Colonic mucosa (tissue), 4 donors: ENCODE measurements around the gene RNF149. TPM values are rescaled to one million over a fixed set of nuclear protein-coding genes. Genes with fewer than 3 reads are reported as not detected.

Experiments
- DNase-seq: peaks from one replicate; pipeline ENCODE4 v3.0.0-alpha.2; 2020
- H3K27ac ChIP-seq: fragments of 200-600 bp; one replicate; pipeline ENCODE4 v1.8.0; 2021
- H3K27me3 ChIP-seq: fragments of 200-600 bp; one replicate; pipeline ENCODE4 v1.8.0; 2021
- H3K36me3 ChIP-seq: fragments of 200-600 bp; one replicate; pipeline ENCODE4 v1.8.0; 2021
- H3K4me1 ChIP-seq: fragments of 200-600 bp; one replicate; pipeline ENCODE4 v1.8.0; 2021; ENCODE audit warnings: mild to moderate bottlenecking
- H3K4me3 ChIP-seq: fragments of 200-600 bp; one replicate; pipeline ENCODE4 v1.8.0; 2021
- H3K9ac ChIP-seq, 2 donors: one replicate each; pipeline ENCODE4 v1.7.0; 2013; ENCODE audit warnings: control low read depth in 2 of 2, low read depth in 2 of 2, low read length in 2 of 2
- H3K9me3 ChIP-seq: fragments of 200-600 bp; one replicate; pipeline ENCODE4 v1.8.0; 2021
- CTCF ChIP-seq: fragments of 200-600 bp; IDR thresholded peaks from one replicate; pipeline ENCODE4 v1.8.0; 2022; ENCODE audit warnings: antibody characterized with exemption, mild to moderate bottlenecking
- intact Hi-C: fragments of 100-400 bp; cut with DNase I; formaldehyde crosslinking; loops from one replicate; pipeline ENCODE4 v1.14.1; 2022
- total RNA-seq, 2 donors: library from RNA; stranded (reverse); fragmentation: NEBNext Ultra II Directional in 1 of 2; extraction: Animal tissue kit (Norgen Biotek cat#: 25700) in 1 of 2; gene quantifications; one replicate each; pipeline ENCODE4 v1.2.1, GENCODE V29; 2021
- donor health status: healthy.
- donor health status: DM: no; HTN: no; CAD: no.
- donor health status: DM: no; HTN: no; CAD: no.

The RNF149 gene
- total RNA-seq, 2 donors from 2014 or later: 39.6 to 54.8 TPM

- no peak overlapping the region for H3K4me3 ChIP-seq
- H3K4me1 ChIP-seq: no peaks in the 10 kb centered on the region
- no peak overlapping the region for H3K27ac ChIP-seq
- no peaks in the 10 kb centered on the region for H3K36me3 ChIP-seq
- intact Hi-C loops: no loop called here
- no peaks in the 10 kb centered on the region for H3K9me3 ChIP-seq
- DNase-seq: no peak
- TF ChIP-seq CTCF: no peak
- no peaks in the 10 kb centered on the region for H3K27me3 ChIP-seq
- no peak overlapping the region for H3K9ac ChIP-seq
These were observed 13.6 kb downstream of the RNF149 start for GRCh38 chr2:101294861-101295260.

- intact Hi-C loops: no loop called here
- Histone ChIP-seq H3K27me3 (no peaks in the 10 kb centered on the region), H3K4me3 (no peak overlapping the region), H3K9ac (no peak overlapping the region), H3K36me3 (no peaks in the 10 kb centered on the region), H3K9me3 (no peaks in the 10 kb centered on the region), H3K4me1 (no peaks in the 10 kb centered on the region), H3K27ac (no peak overlapping the region)
- DNase-seq: no peak
- TF ChIP-seq CTCF: no peak
These were observed 15.0 kb downstream of the RNF149 start for GRCh38 chr2:101293544-101293943.

GRCh38 chr2:101291973-101292372, 16.5 kb downstream of the RNF149 start:
- TF ChIP-seq CTCF: no peak
- H3K4me1 ChIP-seq: no peaks in the 10 kb centered on the region
- H3K9me3 ChIP-seq: no peaks in the 10 kb centered on the region
- H3K36me3 ChIP-seq: peaks cover 4% of the 10 kb centered on the region
- H3K4me3 ChIP-seq: no peak overlapping the region
- no peaks in the 10 kb centered on the region for H3K27me3 ChIP-seq
- intact Hi-C loops: no loop called here
- no peak overlapping the region for H3K27ac ChIP-seq
- DNase-seq: no peak
- no peak overlapping the region for H3K9ac ChIP-seq

- intact Hi-C loops: no loop called here
- peaks cover 11% of the 10 kb centered on the region for H3K36me3 ChIP-seq
These were observed 17.8 kb downstream of the RNF149 start for GRCh38 chr2:101290711-101291110.

GRCh38 chr2:101287303-101287702, 21.2 kb downstream of the RNF149 start:
- intact Hi-C loops: no loop called here
- no peak for DNase-seq
- peaks cover 13% of the 10 kb centered on the region for H3K36me3 ChIP-seq

More at GRCh38 chr2:101290711-101291110, 17.8 kb downstream of the RNF149 start:
- no peak for TF ChIP-seq CTCF
- DNase-seq: no peak
- Histone ChIP-seq H3K9ac (no peak overlapping the region), H3K9me3 (no peaks in the 10 kb centered on the region), H3K4me3 (no peak overlapping the region), H3K27ac (no peak overlapping the region), H3K27me3 (no peaks in the 10 kb centered on the region), H3K4me1 (no peaks in the 10 kb centered on the region)

More at GRCh38 chr2:101287303-101287702, 21.2 kb downstream of the RNF149 start:
- Histone ChIP-seq H3K4me1 (no peaks in the 10 kb centered on the region), H3K4me3 (no peak overlapping the region), H3K27me3 (no peaks in the 10 kb centered on the region), H3K9me3 (no peaks in the 10 kb centered on the region), H3K9ac (no peak overlapping the region), H3K27ac (no peak overlapping the region)
- no peak for TF ChIP-seq CTCF
